HepG2 (cell line): ENCODE measurements around the gene CPNE4. TPM values are rescaled to one million over a fixed set of nuclear protein-coding genes. Genes with fewer than 3 reads are reported as not detected.

Source experiments
- ATAC-seq: fragments of 200-7000 bp; cut with Tn5 transposase; 3 replicates; pipeline ENCODE4 v1.9.1; 2020; ENCODE audit warnings: mild to moderate bottlenecking, moderate library complexity
- BruUV-seq: library from RNA; stranded (reverse); fragments of 400-500 nt; replicated peaks from 2 replicates; lab custom pipeline; 2021; lab: Mats Ljungman, UMichigan
- CTCF ChIA-PET: fragments of 300-600 bp; formaldehyde crosslinking; extraction: SDS; loops from one replicate; lab custom pipeline; 2021; ENCODE audit warnings: low total read pairs, inconsistent platforms, low intra/inter-chr PET ratio; lab: Yijun Ruan, JAX
- POLR2A ChIA-PET: fragments of 350-600 bp; sonication (Branson Sonifier 250); formaldehyde crosslinking; loops from one replicate; lab custom pipeline; 2020; ENCODE audit warnings: antibody characterized with exemption, inconsistent platforms; lab: Yijun Ruan, JAX
- DNase-seq: peaks from one replicate; pipeline ENCODE4 v3.0.0-alpha.2; 2015; ENCODE audit warnings: low spot score
- FAIRE-seq: peaks from 3 replicates; lab custom pipeline; 2011; peaks lifted over from hg19 to GRCh38; lab: Jason Lieb, UNC
- H2AFZ ChIP-seq: one replicate; pipeline ENCODE4 v1.6.1; 2011; ENCODE audit warnings: low read length, inconsistent platforms
- H3K27ac ChIP-seq: fragments of 300-600 bp; 3 replicates; pipeline ENCODE4 v1.8.0; 2011; ENCODE audit warnings: mixed run types, mild to moderate bottlenecking, mixed read lengths, low read length, inconsistent platforms; ENCODE audit not compliant: insufficient read depth; ENCODE audit errors: extremely low read length
- H3K27me3 ChIP-seq, 2 experiments: fragments of 200-600 bp in 1 of 2; 2 replicates in 1 of 2; 3 replicates in 1 of 2; pipeline versions ENCODE4 v1.6.0 to v1.8.0; 2011; ENCODE audit warnings: low read length in 2 of 2, mild to moderate bottlenecking in 2 of 2, moderate library complexity in 2 of 2, inconsistent platforms in 1 of 2; ENCODE audit not compliant: insufficient read depth in 2 of 2, control insufficient read depth in 1 of 2
- H3K36me3 ChIP-seq, 2 experiments: fragments of 200-600 bp in 1 of 2; replicated peaks in 1 of 2; 2 replicates in 1 of 2; 3 replicates in 1 of 2; pipeline versions ENCODE4 v1.5.1 to v1.8.0; 2011; ENCODE audit warnings: low read length in 2 of 2, inconsistent platforms in 1 of 2; ENCODE audit not compliant: insufficient read depth in 2 of 2, control insufficient read depth in 1 of 2
- H3K4me1 ChIP-seq: 2 replicates; pipeline ENCODE4 v1.5.1; 2012; ENCODE audit warnings: low read length, inconsistent platforms; ENCODE audit not compliant: insufficient read depth
- H3K4me2 ChIP-seq: 2 replicates; pipeline ENCODE4 v1.6.0; 2011; ENCODE audit warnings: low read depth, low read length, inconsistent platforms
- H3K4me3 ChIP-seq, 3 experiments: fragments of 200-600 bp in 1 of 3; sonication (generic), shearing (Covaris generic) in 1 of 3; replicated peaks in 1 of 3; 2 replicates each; pipeline ENCODE4 v1.5.1; 2011 to 2016; ENCODE audit warnings: low read length in 3 of 3, inconsistent platforms in 2 of 3, low read depth in 2 of 3, mild to moderate bottlenecking in 2 of 3, control low read depth in 1 of 3, mixed read lengths in 1 of 3; ENCODE audit not compliant: insufficient read depth in 1 of 3
- H3K79me2 ChIP-seq: one replicate; pipeline ENCODE4 v1.6.1; 2011; ENCODE audit warnings: low read length, inconsistent platforms; ENCODE audit not compliant: insufficient read depth
- H3K9ac ChIP-seq: 2 replicates; pipeline ENCODE4 v1.6.0; 2011; ENCODE audit warnings: mild to moderate bottlenecking, low read depth, low read length, inconsistent platforms; ENCODE audit not compliant: insufficient read depth
- H3K9me3 ChIP-seq: 2 replicates; pipeline ENCODE4 v1.5.1; 2012; ENCODE audit warnings: mild to moderate bottlenecking, low read length
- H4K20me1 ChIP-seq: 2 replicates; pipeline ENCODE4 v1.6.0; 2011; ENCODE audit warnings: inconsistent platforms, mild to moderate bottlenecking, low read length, moderate library complexity; ENCODE audit not compliant: insufficient read depth
- HNF1B ChIP-seq: sonication (generic); formaldehyde crosslinking; IDR thresholded peaks from 2 replicates; pipeline ENCODE4 v1.5.1; 2020; ENCODE audit warnings: mild to moderate bottlenecking, moderate library complexity, missing genetic modification reagents
- HOXA5 ChIP-seq: sonication (generic); formaldehyde crosslinking; IDR thresholded peaks from 2 replicates; pipeline ENCODE4 v1.4.0; 2020; ENCODE audit warnings: missing genetic modification reagents
- ISL2 ChIP-seq: sonication (generic); formaldehyde crosslinking; IDR thresholded peaks from 2 replicates; pipeline ENCODE4 v1.5.0; 2020; ENCODE audit warnings: missing genetic modification reagents
- MEIS2 ChIP-seq: sonication (generic); formaldehyde crosslinking; IDR thresholded peaks from 2 replicates; pipeline ENCODE4 v1.9.0; 2021; ENCODE audit warnings: mild to moderate bottlenecking, missing genetic modification reagents
- NKX3-1 ChIP-seq: sonication (generic); formaldehyde crosslinking; IDR thresholded peaks from 2 replicates; pipeline ENCODE4 v1.5.0; 2020; ENCODE audit warnings: missing genetic modification reagents
- SNRNP70 ChIP-seq: fragments of 200-400 bp; formaldehyde crosslinking; IDR thresholded peaks from 2 replicates; pipeline ENCODE4 v1.6.1; 2017; ENCODE audit warnings: mild to moderate bottlenecking, low read depth, low read length, moderate library complexity
- TEAD3 ChIP-seq: optimal IDR thresholded peaks from 2 replicates; pipeline ENCODE3; 2016; ENCODE audit warnings: borderline replicate concordance
- TFDP1 ChIP-seq: IDR thresholded peaks from 2 replicates; pipeline ENCODE4 v1.6.1; 2016; ENCODE audit warnings: missing compliant biosample characterization, missing genetic modification reagents, borderline replicate concordance
- ZBTB40 ChIP-seq, 2 experiments: fragments of 450-650 bp in 1 of 2; sonication (generic) in 1 of 2; formaldehyde crosslinking in 1 of 2; IDR thresholded peaks; 2 replicates each; pipeline versions ENCODE4 v1.6.1 to v1.8.0; 2016 to 2022; ENCODE audit warnings: antibody characterized with exemption in 1 of 2, mild to moderate bottlenecking in 1 of 2, missing genetic modification reagents in 1 of 2
- ZNF773 ChIP-seq: sonication (generic); formaldehyde crosslinking; IDR thresholded peaks from 2 replicates; pipeline ENCODE4 v1.4.0; 2020; ENCODE audit warnings: missing genetic modification reagents, borderline replicate concordance
- ZNF816 ChIP-seq: sonication (generic); formaldehyde crosslinking; IDR thresholded peaks from 2 replicates; pipeline ENCODE4 v1.8.0; 2022; ENCODE audit warnings: missing genetic modification reagents, mild to moderate bottlenecking, borderline replicate concordance
- WGBS: methylation state at CpG from one replicate; pipeline ENCODE4 v1.1.6; 2017; ENCODE audit warnings: low lambda C conversion rate; 5-methylcytosine and 5-hydroxymethylcytosine counted together
- in situ Hi-C: cut with HindIII; loops from 2 replicates; pipeline ENCODE4 v1.10.0; 2017; ENCODE audit warnings: low pct_unique_long_range_greater_than_20kb; ENCODE audit not compliant: extremely low pct_ligation_motif_present
- intact Hi-C: fragments of 100-400 bp; cut with micrococcal nuclease; formaldehyde crosslinking; loops from one replicate; pipeline ENCODE4 v1.10.0; 2022; ENCODE audit not compliant: unreplicated experiment
- polyA plus RNA-seq, 8 experiments: library from polyadenylated mRNA; depleted of rRNA in 3 of 8; stranded (reverse) in 7 of 8; unstranded in 1 of 8; fragments of >200 nt; fragmentation: Illumina TruSeq in 4 of 8; extraction: Trizol in 4 of 8; gene quantifications; 2 replicates each; pipeline versions ENCODE4 v1.2.1 to v1.2.3, GENCODE V29; 2011 to 2016; ENCODE audit warnings: low read depth in 4 of 8, missing spikeins in 1 of 8, mixed read lengths in 1 of 8; ENCODE audit not compliant: insufficient read depth in 1 of 8
- total RNA-seq, 5 experiments: library from RNA; depleted of rRNA; stranded (reverse); fragments of >200 nt; fragmentation: Illumina TruSeq; extraction: Trizol; gene quantifications; 2 replicates each; pipeline ENCODE4 v1.2.3, GENCODE V29; 2016; ENCODE audit warnings: low read depth in 1 of 5

CPNE4 gene
- total and polyA plus RNA-seq, 2 of the 13 experiments (the other 11 are each of a cell fraction or from before 2014, with no cell fraction given), result not detected

- POLR2A ChIA-PET, result no interaction called here
- Histone ChIP-seq H3K9ac (no peak overlapping the region), H3K4me2 (no peak overlapping the region)
- TF ChIP-seq NKX3-1 (CRISPR knock-in tag) (no peak), SNRNP70 (no peak), MEIS2 (CRISPR knock-in tag) (no peak), ZNF773 (no peak), ZNF816 (CRISPR knock-in tag) (no peak), ZBTB40 (IDR thresholded peaks at IDR 0.05) (no peak), ZBTB40 (CRISPR knock-in tag; IDR thresholded peaks at IDR 0.05) (no peak), ISL2 (no peak), HOXA5 (no peak), TFDP1 (no peak), HNF1B (no peak), TEAD3 (CRISPR knock-in tag) (no peak)
- TF ChIP-seq, all 625 proteins: peak for 0
- Histone ChIP-seq H3K4me3 (no peak overlapping the region), H2AFZ (no peak overlapping the region), H3K79me2 (no peaks in the 10 kb centered on the region), H3K9me3 (no peaks in the 10 kb centered on the region), H4K20me1 (no peaks in the 10 kb centered on the region), H3K27me3 (no peaks in the 10 kb centered on the region), H3K36me3 (no peaks in the 10 kb centered on the region), H3K4me1 (no peaks in the 10 kb centered on the region), H3K27ac (no peak overlapping the region)
- intact Hi-C loops (loop anchor here (10.0 kb wide), 1 partner anchor 761 kb away; no protein-coding TSS in a partner anchor), in situ Hi-C loops (no loop called here)
- CTCF ChIA-PET, result interaction anchor here (1.0 to 2.0 kb wide), 6 partner anchors 234 to 762 kb away, joined by 3 to 28 read pairs (median 4); partner anchors contain the start of gene CPNE4
- ATAC-seq (no peak), FAIRE-seq (no peak), DNase-seq (no peak)
- no TSS peak for BruUV-seq
- WGBS, result 21% methylated on average over 3 of the region's 3 CpGs
Observed at GRCh38 chr3:131795390-131796090, 239.3 kb downstream of the CPNE4 start.
